HepG2 (cell line): ENCODE results near the gene NOX3. TPM values are rescaled to one million over a fixed set of nuclear protein-coding genes. Genes with fewer than 3 reads are reported as not detected.

Source experiments
- ATAC-seq: fragments of 200-7000 bp; cut with Tn5 transposase; 3 replicates; pipeline ENCODE4 v1.9.1; 2020; ENCODE audit warnings: mild to moderate bottlenecking, moderate library complexity
- BruUV-seq: library from RNA; stranded (reverse); fragments of 400-500 nt; replicated peaks from 2 replicates; lab custom pipeline; 2021; lab: Mats Ljungman, UMichigan
- CTCF ChIA-PET: fragments of 300-600 bp; formaldehyde crosslinking; extraction: SDS; loops from one replicate; lab custom pipeline; 2021; ENCODE audit warnings: low total read pairs, inconsistent platforms, low intra/inter-chr PET ratio; lab: Yijun Ruan, JAX
- POLR2A ChIA-PET: fragments of 350-600 bp; sonication (Branson Sonifier 250); formaldehyde crosslinking; loops from one replicate; lab custom pipeline; 2020; ENCODE audit warnings: antibody characterized with exemption, inconsistent platforms; lab: Yijun Ruan, JAX
- DNase-seq: peaks from one replicate; pipeline ENCODE4 v3.0.0-alpha.2; 2015; ENCODE audit warnings: low spot score
- FAIRE-seq: peaks from 3 replicates; lab custom pipeline; 2011; peaks lifted over from hg19 to GRCh38; lab: Jason Lieb, UNC
- H2AFZ ChIP-seq: one replicate; pipeline ENCODE4 v1.6.1; 2011; ENCODE audit warnings: low read length, inconsistent platforms
- H3K27ac ChIP-seq: fragments of 300-600 bp; 3 replicates; pipeline ENCODE4 v1.8.0; 2011; ENCODE audit warnings: mixed run types, mild to moderate bottlenecking, mixed read lengths, low read length, inconsistent platforms; ENCODE audit not compliant: insufficient read depth; ENCODE audit errors: extremely low read length
- H3K27me3 ChIP-seq, 2 experiments: fragments of 200-600 bp in 1 of 2; 2 replicates in 1 of 2; 3 replicates in 1 of 2; pipeline versions ENCODE4 v1.6.0 to v1.8.0; 2011; ENCODE audit warnings: low read length in 2 of 2, mild to moderate bottlenecking in 2 of 2, moderate library complexity in 2 of 2, inconsistent platforms in 1 of 2; ENCODE audit not compliant: insufficient read depth in 2 of 2, control insufficient read depth in 1 of 2
- H3K36me3 ChIP-seq, 2 experiments: fragments of 200-600 bp in 1 of 2; replicated peaks in 1 of 2; 2 replicates in 1 of 2; 3 replicates in 1 of 2; pipeline versions ENCODE4 v1.5.1 to v1.8.0; 2011; ENCODE audit warnings: low read length in 2 of 2, inconsistent platforms in 1 of 2; ENCODE audit not compliant: insufficient read depth in 2 of 2, control insufficient read depth in 1 of 2
- H3K4me1 ChIP-seq: 2 replicates; pipeline ENCODE4 v1.5.1; 2012; ENCODE audit warnings: low read length, inconsistent platforms; ENCODE audit not compliant: insufficient read depth
- H3K4me2 ChIP-seq: 2 replicates; pipeline ENCODE4 v1.6.0; 2011; ENCODE audit warnings: low read depth, low read length, inconsistent platforms
- H3K4me3 ChIP-seq, 3 experiments: fragments of 200-600 bp in 1 of 3; sonication (generic), shearing (Covaris generic) in 1 of 3; replicated peaks in 1 of 3; 2 replicates each; pipeline ENCODE4 v1.5.1; 2011 to 2016; ENCODE audit warnings: low read length in 3 of 3, inconsistent platforms in 2 of 3, low read depth in 2 of 3, mild to moderate bottlenecking in 2 of 3, control low read depth in 1 of 3, mixed read lengths in 1 of 3; ENCODE audit not compliant: insufficient read depth in 1 of 3
- H3K79me2 ChIP-seq: one replicate; pipeline ENCODE4 v1.6.1; 2011; ENCODE audit warnings: low read length, inconsistent platforms; ENCODE audit not compliant: insufficient read depth
- H3K9ac ChIP-seq: 2 replicates; pipeline ENCODE4 v1.6.0; 2011; ENCODE audit warnings: mild to moderate bottlenecking, low read depth, low read length, inconsistent platforms; ENCODE audit not compliant: insufficient read depth
- H3K9me3 ChIP-seq: 2 replicates; pipeline ENCODE4 v1.5.1; 2012; ENCODE audit warnings: mild to moderate bottlenecking, low read length
- H4K20me1 ChIP-seq: 2 replicates; pipeline ENCODE4 v1.6.0; 2011; ENCODE audit warnings: inconsistent platforms, mild to moderate bottlenecking, low read length, moderate library complexity; ENCODE audit not compliant: insufficient read depth
- DNMT3B ChIP-seq: conservative IDR thresholded peaks from 2 replicates; pipeline ENCODE4 v1.6.1; 2016; ENCODE audit warnings: missing biosample characterization, control low read depth
- FOXP1 ChIP-seq, 2 experiments: fragments of 450-650 bp in 1 of 2; IDR thresholded peaks; 2 replicates each; pipeline ENCODE4 v1.6.1; 2017 to 2018; ENCODE audit warnings: antibody characterized with exemption in 1 of 2
- SMARCE1 ChIP-seq: fragments of 450-650 bp; IDR thresholded peaks from 2 replicates; pipeline ENCODE4 v1.6.1; 2017; ENCODE audit warnings: borderline replicate concordance
- U2AF1 ChIP-seq: fragments of 200-400 bp; formaldehyde crosslinking; optimal IDR thresholded peaks from 2 replicates; pipeline ENCODE3; 2017; ENCODE audit warnings: mild to moderate bottlenecking, low read depth, low read length
- ZBTB8A ChIP-seq: sonication (generic); formaldehyde crosslinking; IDR thresholded peaks from 2 replicates; pipeline ENCODE4 v1.4.0; 2020; ENCODE audit warnings: mild to moderate bottlenecking, low read depth, missing genetic modification reagents, borderline replicate concordance
- ZNF12 ChIP-seq: sonication (generic); formaldehyde crosslinking; IDR thresholded peaks from 2 replicates; pipeline ENCODE4 v1.5.0; 2020; ENCODE audit warnings: missing genetic modification reagents
- ZNF350 ChIP-seq: sonication (generic); formaldehyde crosslinking; IDR thresholded peaks from 2 replicates; pipeline ENCODE4 v1.4.0; 2020; ENCODE audit warnings: mild to moderate bottlenecking, low read depth, missing genetic modification reagents, borderline replicate concordance
- WGBS: methylation state at CpG from one replicate; pipeline ENCODE4 v1.1.6; 2017; ENCODE audit warnings: low lambda C conversion rate; 5-methylcytosine and 5-hydroxymethylcytosine counted together
- in situ Hi-C: cut with HindIII; loops from 2 replicates; pipeline ENCODE4 v1.10.0; 2017; ENCODE audit warnings: low pct_unique_long_range_greater_than_20kb; ENCODE audit not compliant: extremely low pct_ligation_motif_present
- intact Hi-C: fragments of 100-400 bp; cut with micrococcal nuclease; formaldehyde crosslinking; loops from one replicate; pipeline ENCODE4 v1.10.0; 2022; ENCODE audit not compliant: unreplicated experiment
- polyA plus RNA-seq, 8 experiments: library from polyadenylated mRNA; depleted of rRNA in 3 of 8; stranded (reverse) in 7 of 8; unstranded in 1 of 8; fragments of >200 nt; fragmentation: Illumina TruSeq in 4 of 8; extraction: Trizol in 4 of 8; gene quantifications; 2 replicates each; pipeline versions ENCODE4 v1.2.1 to v1.2.3, GENCODE V29; 2011 to 2016; ENCODE audit warnings: low read depth in 4 of 8, missing spikeins in 1 of 8, mixed read lengths in 1 of 8; ENCODE audit not compliant: insufficient read depth in 1 of 8
- total RNA-seq, 5 experiments: library from RNA; depleted of rRNA; stranded (reverse); fragments of >200 nt; fragmentation: Illumina TruSeq; extraction: Trizol; gene quantifications; 2 replicates each; pipeline ENCODE4 v1.2.3, GENCODE V29; 2016; ENCODE audit warnings: low read depth in 1 of 5
- TF ChIP-seq, protein P1 (sequence below): IDR thresholded peaks from 2 replicates; pipeline ENCODE4 v1.6.1; 2018; ENCODE audit warnings: missing genetic modification reagents
- TF ChIP-seq, protein P2 (sequence below): sonication (generic); formaldehyde crosslinking; IDR thresholded peaks from 2 replicates; pipeline ENCODE4 v1.5.1; 2020; ENCODE audit warnings: mild to moderate bottlenecking, missing genetic modification reagents, moderate library complexity
- TF ChIP-seq, protein P3 (sequence below), 2 experiments: sonication (generic) in 1 of 2; formaldehyde crosslinking in 1 of 2; IDR thresholded peaks; 2 replicates each; pipeline versions ENCODE4 v1.6.1 to v1.9.0; 2014 to 2022; ENCODE audit warnings: antibody characterized with exemption in 1 of 2, borderline replicate concordance in 1 of 2, inconsistent platforms in 1 of 2, low read depth in 1 of 2, missing genetic modification reagents in 1 of 2

Gene NOX3
- total and polyA plus RNA-seq, 2 of the 13 experiments (the other 11 are each of a cell fraction or from before 2014, with no cell fraction given): 0.09 to 0.18 TPM

DNA sequence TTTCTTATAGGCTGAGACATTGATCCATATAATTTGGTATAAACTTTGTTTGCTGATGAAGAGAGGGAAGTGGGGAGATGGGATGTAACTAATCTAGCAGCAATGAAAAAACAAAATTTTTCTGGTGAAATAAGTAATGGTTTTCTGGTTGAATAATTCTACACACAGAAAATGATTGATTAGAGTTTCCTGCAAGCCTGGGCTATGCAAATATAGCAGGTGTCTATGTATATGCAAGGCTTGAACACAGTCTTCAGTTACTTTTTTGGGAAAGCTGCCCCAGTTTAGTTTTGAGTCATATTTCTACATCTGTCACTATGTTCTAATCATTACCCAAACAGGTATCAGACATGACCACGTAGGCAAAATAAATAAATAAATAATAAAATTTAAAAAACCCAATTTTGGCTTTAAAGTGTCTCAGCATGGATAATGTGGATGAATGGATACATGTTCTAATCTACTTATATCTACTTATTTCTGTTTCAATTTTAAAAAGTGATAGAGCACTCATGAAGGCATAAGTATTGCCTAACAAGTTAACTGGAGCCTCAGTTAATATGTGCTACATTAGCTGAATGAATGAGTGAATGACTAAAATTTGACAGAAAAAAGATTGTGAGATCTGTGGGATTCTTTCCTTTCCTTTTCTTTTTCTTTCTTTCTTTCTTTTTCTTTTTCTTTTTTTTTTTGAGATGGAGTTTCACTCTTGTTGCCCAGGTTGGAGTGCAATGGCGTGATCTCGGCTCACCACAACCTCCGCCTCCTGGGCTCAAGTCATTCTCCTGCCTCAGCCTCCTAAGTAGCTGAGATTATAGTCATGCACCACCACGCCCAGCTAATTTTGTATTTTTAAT, 104.1 kb downstream of the NOX3 start:
- in situ Hi-C loops: no loop called here
- Histone ChIP-seq H3K9ac (no peak overlapping the region), H3K4me1 (peaks cover 19% of the 10 kb centered on the region), H3K4me2 (no peak overlapping the region), H3K4me3 (no peak overlapping the region), H2AFZ (no peak overlapping the region), H4K20me1 (no peaks in the 10 kb centered on the region), H3K27ac (no peak overlapping the region), H3K27me3 (no peaks in the 10 kb centered on the region), H3K79me2 (no peaks in the 10 kb centered on the region), H3K9me3 (peaks cover 44% of the 10 kb centered on the region), H3K36me3 (no peaks in the 10 kb centered on the region)
- CTCF ChIA-PET: no interaction called here
- intact Hi-C loops: no loop called here
- POLR2A ChIA-PET: no interaction called here
- no peak for ATAC-seq
- FAIRE-seq: no peak
- WGBS: 97% methylated on average over 5 of the region's 5 CpGs
- DNase-seq: no peak
- TF ChIP-seq SMARCE1 (no peak), FOXP1 (IDR thresholded peaks at IDR 0.05) (no peak), FOXP1 (CRISPR knock-in tag; IDR thresholded peaks at IDR 0.05) (no peak), ZNF350 (CRISPR knock-in tag) (no peak), U2AF1 (no peak), ZBTB8A (no peak), ZNF12 (CRISPR knock-in tag) (no peak), DNMT3B (CRISPR knock-in tag) (no peak)
- TF ChIP-seq, protein P1, sequence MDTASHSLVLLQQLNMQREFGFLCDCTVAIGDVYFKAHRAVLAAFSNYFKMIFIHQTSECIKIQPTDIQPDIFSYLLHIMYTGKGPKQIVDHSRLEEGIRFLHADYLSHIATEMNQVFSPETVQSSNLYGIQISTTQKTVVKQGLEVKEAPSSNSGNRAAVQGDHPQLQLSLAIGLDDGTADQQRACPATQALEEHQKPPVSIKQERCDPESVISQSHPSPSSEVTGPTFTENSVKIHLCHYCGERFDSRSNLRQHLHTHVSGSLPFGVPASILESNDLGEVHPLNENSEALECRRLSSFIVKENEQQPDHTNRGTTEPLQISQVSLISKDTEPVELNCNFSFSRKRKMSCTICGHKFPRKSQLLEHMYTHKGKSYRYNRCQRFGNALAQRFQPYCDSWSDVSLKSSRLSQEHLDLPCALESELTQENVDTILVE (CRISPR knock-in tag): no peak
- TF ChIP-seq, protein P2, sequence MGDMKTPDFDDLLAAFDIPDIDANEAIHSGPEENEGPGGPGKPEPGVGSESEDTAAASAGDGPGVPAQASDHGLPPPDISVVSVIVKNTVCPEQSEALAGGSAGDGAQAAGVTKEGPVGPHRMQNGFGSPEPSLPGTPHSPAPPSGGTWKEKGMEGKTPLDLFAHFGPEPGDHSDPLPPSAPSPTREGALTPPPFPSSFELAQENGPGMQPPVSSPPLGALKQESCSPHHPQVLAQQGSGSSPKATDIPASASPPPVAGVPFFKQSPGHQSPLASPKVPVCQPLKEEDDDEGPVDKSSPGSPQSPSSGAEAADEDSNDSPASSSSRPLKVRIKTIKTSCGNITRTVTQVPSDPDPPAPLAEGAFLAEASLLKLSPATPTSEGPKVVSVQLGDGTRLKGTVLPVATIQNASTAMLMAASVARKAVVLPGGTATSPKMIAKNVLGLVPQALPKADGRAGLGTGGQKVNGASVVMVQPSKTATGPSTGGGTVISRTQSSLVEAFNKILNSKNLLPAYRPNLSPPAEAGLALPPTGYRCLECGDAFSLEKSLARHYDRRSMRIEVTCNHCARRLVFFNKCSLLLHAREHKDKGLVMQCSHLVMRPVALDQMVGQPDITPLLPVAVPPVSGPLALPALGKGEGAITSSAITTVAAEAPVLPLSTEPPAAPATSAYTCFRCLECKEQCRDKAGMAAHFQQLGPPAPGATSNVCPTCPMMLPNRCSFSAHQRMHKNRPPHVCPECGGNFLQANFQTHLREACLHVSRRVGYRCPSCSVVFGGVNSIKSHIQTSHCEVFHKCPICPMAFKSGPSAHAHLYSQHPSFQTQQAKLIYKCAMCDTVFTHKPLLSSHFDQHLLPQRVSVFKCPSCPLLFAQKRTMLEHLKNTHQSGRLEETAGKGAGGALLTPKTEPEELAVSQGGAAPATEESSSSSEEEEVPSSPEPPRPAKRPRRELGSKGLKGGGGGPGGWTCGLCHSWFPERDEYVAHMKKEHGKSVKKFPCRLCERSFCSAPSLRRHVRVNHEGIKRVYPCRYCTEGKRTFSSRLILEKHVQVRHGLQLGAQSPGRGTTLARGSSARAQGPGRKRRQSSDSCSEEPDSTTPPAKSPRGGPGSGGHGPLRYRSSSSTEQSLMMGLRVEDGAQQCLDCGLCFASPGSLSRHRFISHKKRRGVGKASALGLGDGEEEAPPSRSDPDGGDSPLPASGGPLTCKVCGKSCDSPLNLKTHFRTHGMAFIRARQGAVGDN: no peak
- TF ChIP-seq, protein P3, sequence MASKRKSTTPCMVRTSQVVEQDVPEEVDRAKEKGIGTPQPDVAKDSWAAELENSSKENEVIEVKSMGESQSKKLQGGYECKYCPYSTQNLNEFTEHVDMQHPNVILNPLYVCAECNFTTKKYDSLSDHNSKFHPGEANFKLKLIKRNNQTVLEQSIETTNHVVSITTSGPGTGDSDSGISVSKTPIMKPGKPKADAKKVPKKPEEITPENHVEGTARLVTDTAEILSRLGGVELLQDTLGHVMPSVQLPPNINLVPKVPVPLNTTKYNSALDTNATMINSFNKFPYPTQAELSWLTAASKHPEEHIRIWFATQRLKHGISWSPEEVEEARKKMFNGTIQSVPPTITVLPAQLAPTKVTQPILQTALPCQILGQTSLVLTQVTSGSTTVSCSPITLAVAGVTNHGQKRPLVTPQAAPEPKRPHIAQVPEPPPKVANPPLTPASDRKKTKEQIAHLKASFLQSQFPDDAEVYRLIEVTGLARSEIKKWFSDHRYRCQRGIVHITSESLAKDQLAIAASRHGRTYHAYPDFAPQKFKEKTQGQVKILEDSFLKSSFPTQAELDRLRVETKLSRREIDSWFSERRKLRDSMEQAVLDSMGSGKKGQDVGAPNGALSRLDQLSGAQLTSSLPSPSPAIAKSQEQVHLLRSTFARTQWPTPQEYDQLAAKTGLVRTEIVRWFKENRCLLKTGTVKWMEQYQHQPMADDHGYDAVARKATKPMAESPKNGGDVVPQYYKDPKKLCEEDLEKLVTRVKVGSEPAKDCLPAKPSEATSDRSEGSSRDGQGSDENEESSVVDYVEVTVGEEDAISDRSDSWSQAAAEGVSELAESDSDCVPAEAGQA (IDR thresholded peaks at IDR 0.05; ENCODE audit: low read depth): no peak
- TF ChIP-seq, protein P3 (CRISPR knock-in tag; IDR thresholded peaks at IDR 0.05; ENCODE audit: borderline replicate concordance): no peak
- no TSS peak for BruUV-seq
